ENCODE data around the gene ALKAL2. TPM values are rescaled to one million over a fixed set of nuclear protein-coding genes. Genes with fewer than 3 reads are reported as not detected.
A peak's percentile ranks its signal among the peaks of the same experiment; 100 is the strongest.

ALKAL2 gene
- total and polyA plus RNA-seq, 2 of the 13 experiments (the other 11 are each of a cell fraction or from before 2014, with no cell fraction given), result 0.22 to 1.7 TPM

GRCh38 chr2:287911-288757, at the start of gene ALKAL2 (continued):
- TF ChIP-seq ZNF883 (CRISPR knock-in tag; IDR thresholded peaks at IDR 0.05; ENCODE audit: not compliant biosample characterization), result peak; percentile 64
- TF ChIP-seq, protein P1, sequence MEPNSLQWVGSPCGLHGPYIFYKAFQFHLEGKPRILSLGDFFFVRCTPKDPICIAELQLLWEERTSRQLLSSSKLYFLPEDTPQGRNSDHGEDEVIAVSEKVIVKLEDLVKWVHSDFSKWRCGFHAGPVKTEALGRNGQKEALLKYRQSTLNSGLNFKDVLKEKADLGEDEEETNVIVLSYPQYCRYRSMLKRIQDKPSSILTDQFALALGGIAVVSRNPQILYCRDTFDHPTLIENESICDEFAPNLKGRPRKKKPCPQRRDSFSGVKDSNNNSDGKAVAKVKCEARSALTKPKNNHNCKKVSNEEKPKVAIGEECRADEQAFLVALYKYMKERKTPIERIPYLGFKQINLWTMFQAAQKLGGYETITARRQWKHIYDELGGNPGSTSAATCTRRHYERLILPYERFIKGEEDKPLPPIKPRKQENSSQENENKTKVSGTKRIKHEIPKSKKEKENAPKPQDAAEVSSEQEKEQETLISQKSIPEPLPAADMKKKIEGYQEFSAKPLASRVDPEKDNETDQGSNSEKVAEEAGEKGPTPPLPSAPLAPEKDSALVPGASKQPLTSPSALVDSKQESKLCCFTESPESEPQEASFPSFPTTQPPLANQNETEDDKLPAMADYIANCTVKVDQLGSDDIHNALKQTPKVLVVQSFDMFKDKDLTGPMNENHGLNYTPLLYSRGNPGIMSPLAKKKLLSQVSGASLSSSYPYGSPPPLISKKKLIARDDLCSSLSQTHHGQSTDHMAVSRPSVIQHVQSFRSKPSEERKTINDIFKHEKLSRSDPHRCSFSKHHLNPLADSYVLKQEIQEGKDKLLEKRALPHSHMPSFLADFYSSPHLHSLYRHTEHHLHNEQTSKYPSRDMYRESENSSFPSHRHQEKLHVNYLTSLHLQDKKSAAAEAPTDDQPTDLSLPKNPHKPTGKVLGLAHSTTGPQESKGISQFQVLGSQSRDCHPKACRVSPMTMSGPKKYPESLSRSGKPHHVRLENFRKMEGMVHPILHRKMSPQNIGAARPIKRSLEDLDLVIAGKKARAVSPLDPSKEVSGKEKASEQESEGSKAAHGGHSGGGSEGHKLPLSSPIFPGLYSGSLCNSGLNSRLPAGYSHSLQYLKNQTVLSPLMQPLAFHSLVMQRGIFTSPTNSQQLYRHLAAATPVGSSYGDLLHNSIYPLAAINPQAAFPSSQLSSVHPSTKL (CRISPR knock-in tag; IDR thresholded peaks at IDR 0.05), result no peak
- no peak for TF ChIP-seq MAFF (IDR thresholded peaks at IDR 0.05; ENCODE audit: low read depth, low read length)
- no peak for TF ChIP-seq MYC (CRISPR knock-in tag; IDR thresholded peaks at IDR 0.05; ENCODE audit: borderline replicate concordance)
- TF ChIP-seq YY1 (IDR thresholded peaks at IDR 0.05; ENCODE audit: insufficient read depth, insufficient replicate concordance, low read depth, low read length), result no peak
- TF ChIP-seq, protein P2, sequence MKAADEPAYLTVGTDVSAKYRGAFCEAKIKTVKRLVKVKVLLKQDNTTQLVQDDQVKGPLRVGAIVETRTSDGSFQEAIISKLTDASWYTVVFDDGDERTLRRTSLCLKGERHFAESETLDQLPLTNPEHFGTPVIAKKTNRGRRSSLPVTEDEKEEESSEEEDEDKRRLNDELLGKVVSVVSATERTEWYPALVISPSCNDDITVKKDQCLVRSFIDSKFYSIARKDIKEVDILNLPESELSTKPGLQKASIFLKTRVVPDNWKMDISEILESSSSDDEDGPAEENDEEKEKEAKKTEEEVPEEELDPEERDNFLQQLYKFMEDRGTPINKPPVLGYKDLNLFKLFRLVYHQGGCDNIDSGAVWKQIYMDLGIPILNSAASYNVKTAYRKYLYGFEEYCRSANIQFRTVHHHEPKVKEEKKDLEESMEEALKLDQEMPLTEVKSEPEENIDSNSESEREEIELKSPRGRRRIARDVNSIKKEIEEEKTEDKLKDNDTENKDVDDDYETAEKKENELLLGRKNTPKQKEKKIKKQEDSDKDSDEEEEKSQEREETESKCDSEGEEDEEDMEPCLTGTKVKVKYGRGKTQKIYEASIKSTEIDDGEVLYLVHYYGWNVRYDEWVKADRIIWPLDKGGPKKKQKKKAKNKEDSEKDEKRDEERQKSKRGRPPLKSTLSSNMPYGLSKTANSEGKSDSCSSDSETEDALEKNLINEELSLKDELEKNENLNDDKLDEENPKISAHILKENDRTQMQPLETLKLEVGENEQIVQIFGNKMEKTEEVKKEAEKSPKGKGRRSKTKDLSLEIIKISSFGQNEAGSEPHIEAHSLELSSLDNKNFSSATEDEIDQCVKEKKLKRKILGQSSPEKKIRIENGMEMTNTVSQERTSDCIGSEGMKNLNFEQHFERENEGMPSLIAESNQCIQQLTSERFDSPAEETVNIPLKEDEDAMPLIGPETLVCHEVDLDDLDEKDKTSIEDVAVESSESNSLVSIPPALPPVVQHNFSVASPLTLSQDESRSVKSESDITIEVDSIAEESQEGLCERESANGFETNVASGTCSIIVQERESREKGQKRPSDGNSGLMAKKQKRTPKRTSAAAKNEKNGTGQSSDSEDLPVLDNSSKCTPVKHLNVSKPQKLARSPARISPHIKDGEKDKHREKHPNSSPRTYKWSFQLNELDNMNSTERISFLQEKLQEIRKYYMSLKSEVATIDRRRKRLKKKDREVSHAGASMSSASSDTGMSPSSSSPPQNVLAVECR (CRISPR knock-in tag; IDR thresholded peaks at IDR 0.05; ENCODE audit: borderline replicate concordance), result 0 out of 2 replicates have a peak, but pooled peaks have one; percentile 30
- TF ChIP-seq IKZF4 (CRISPR knock-in tag; IDR thresholded peaks at IDR 0.05; ENCODE audit: borderline replicate concordance, low read depth, not compliant biosample characterization), result peak; percentile 29
- no peak for TF ChIP-seq FOXC1 (CRISPR knock-in tag; IDR thresholded peaks at IDR 0.05; ENCODE audit: borderline replicate concordance)
- peak; percentile 66 for TF ChIP-seq SALL1 (CRISPR knock-in tag; IDR thresholded peaks at IDR 0.05)
- TF ChIP-seq RFXANK (CRISPR knock-in tag; IDR thresholded peaks at IDR 0.05), result no peak
- TF ChIP-seq POGK (CRISPR knock-in tag; conservative IDR thresholded peaks at IDR 0.05), result no peak
- no peak for TF ChIP-seq NCOA5 (CRISPR knock-in tag; IDR thresholded peaks at IDR 0.05)
- TF ChIP-seq CTCF (CRISPR knock-in tag; IDR thresholded peaks at IDR 0.05), result no peak
- no peak for TF ChIP-seq JARID2 (CRISPR knock-in tag; IDR thresholded peaks at IDR 0.05; ENCODE audit: insufficient replicate concordance)

All from HepG2 (cell line).